GM21447 (cell line): ENCODE measurements around the gene TASP1.

Source experiments
- ATAC-seq: cut with Tn5 transposase; IDR thresholded peaks from one replicate; pipeline ENCODE4 v1.9.1; 2021; ENCODE audit not compliant: unreplicated experiment

Gene TASP1

DNA sequence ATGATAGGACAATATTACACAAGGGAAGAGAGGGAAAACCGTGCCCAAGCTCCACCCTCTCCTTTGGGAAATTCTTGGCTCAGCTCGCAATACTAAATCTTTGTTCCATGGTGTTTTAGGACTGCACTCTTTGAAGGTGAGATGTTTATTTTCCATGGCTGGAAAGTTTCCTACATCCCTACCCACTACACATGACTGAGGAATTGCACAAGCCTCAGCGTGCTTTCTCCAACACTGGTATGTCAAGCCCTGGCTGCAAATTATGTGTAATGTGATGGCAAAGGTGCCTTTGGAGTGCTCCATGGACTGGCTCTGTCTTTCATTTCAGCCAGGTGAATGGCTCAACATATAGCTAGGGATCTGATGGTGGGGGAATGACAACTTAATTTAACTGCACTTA is 283.3 kb downstream of the TASP1 start:
- no peak for ATAC-seq

DNA sequence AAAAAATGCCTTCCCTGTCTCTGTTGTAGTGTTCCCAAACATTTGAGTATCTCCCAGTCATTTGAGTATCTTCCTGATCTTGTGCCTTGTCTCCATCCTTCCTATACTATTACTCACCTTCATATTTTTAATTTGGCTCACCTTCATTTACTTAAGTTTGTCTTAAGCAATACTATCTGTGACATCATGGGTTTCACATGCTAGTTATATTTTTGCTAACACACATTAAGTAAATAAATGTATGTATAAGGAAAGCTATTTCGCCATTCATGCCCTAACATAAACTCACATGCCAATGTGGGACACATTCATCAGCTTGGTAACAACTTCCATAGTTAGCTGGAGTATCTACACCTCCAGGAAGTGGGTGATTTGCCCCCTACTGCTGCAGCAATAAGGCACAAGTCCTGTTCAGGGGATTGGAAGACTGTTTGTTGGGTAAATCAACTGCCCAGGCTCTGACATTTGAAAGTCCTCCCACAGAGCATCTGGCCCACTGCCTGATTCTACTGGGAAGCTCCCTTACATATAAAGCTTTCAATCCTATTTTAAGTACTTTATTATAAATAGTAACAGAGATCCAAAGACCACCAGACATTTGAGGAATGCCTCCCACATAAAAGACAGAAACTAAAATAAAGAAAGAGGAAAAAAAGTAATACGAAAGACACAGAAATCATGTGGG is 285.3 kb downstream of the TASP1 start:
- no peak for ATAC-seq

DNA sequence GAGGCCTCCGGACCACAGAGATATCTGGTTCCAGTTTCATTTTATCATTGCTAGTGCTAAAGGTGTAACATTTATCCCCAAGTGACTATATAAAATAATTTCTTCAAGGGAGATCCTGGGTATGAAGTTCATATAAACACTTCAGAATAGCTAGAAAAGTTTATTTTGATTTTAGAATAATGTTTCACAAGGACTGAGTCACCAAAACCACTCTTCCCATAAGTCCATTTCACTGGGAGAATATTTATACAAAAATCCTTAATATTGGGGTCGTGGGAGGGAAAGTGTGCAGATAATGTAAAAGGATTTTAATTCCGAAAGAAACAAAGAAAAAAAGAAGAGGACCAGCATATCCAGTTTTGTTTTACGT is 289.5 kb downstream of the TASP1 start:
- no peak for ATAC-seq

DNA sequence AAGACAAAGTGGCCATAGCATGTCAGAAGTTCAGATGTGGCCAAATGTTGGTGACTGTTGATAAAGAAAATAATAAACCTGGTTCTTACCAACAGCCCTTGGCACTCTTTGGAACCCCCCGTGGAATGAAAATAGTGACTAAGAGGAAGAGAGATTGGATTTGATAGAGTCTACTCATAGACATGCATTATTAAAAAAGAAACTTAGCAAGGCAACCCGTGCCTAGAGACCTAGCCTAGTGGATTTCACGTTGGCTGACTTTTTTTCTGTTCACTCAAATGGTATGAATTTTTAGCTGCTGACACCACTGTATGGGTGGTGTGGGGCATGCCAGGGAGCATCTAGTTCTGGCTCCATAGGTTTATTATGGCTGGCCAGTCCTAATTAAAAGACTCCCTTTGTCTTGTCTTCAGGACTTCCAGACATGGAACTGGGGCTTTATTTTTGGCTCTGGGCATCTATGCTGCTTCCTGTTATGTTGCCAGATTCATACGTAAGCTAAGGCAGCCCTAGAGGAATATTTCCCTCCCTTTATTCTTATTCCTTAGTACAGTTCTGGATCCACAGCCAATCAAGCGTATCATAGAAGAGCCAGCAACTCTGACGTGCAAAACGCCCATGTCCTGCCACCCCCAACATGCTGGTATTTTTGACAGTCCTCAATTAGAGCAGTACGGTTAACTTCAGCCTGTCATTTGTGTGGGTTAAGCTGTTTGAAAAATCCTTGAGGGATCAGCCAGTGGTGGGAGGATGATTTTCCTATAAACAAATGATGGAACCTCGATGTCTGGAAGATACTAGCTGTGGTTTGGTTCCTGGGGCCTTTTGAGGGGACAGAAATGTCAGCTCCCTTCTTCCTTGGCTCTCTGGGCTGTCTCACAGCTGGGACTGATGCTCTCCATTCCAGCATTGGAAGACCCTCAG is 290.2 kb downstream of the TASP1 start:
- ATAC-seq = no peak

DNA sequence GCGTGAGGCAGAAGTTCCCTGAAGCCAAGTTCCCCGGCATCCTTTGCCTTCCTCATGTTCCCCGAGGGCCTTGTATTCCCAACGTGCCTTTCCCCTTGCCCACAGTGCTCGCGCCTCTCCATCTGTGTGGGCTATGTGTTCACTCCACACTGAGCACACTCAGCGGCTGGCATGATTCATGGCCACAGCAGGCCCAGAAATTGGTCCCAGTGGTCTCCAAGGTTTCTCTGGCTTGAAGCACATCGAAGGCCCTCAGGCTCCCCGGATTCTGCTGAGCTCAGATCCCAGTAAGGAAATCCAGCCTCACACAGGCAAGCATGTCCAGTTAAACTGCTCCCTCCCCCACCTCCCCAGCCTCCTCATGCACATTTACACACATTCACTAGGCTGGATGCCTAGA is 294.1 kb downstream of the TASP1 start:
- ATAC-seq = no peak

DNA sequence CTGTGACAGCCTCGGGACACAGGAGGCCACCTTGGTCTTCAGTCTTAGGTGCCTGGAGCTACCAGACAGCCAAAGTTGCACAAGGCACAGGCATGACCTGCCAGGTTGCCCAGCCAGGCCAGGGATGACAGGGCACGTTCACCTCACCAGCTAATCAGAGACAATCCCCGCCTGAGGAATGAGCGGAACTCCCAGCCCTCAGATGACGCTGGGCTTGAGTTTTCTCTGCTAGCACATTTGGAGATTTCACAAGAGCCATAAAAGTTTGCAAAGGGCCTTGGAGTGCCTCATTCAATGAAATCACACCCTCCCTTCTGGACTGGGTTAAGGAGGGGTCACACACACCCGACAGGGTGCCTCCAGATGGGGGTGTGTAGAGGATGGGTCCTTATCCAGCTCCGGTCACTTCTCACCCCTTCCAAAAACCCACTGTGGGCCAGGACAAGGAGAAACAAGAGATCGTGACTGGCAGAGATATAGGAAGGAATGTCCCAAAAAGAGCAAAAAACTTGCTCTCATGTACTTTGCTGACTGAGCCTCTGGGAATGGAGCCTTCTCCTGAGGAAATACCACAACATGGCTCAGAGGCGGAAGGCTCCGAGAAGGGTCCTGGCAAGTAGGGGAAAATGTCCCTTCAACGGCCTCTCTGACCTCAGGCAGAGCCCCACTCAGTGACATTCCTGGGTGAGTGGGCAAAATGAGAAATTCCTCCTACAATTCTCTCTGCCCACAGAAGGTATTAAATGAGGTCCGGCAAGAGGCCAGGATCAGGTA is 296.1 kb downstream of the TASP1 start:
- ATAC-seq = no peak

DNA sequence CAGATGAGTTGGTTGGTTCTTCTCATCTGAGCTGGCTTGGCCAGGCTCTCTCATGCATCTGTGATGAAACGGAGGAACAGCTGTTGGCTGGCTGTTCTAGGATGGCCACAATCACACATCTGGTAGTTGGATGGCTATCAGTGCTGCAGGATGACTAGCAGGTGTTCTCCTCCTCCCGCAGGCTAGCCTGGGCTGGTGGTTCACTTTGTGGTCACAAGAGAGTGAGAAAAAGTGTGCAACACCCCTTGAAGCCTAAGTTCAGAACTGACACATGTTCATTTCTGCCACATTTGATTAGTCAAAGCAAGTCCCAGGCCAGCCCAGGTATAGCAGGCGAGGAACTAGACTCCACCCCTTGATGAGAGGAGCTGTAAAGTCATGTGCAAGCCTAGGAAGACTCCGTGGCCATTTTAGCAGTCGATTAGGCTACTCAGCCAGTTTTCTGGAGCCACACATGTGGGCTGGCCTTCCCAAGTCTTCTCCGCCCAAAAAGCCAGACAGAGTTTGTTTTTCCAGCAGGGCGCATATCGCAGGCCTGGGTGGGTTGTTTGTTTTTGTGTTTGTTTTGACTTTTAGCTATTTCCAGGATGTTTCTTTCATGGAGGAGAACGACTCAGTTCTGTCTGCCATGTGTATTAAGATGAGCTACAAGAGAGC is 296.9 kb downstream of the TASP1 start:
- no peak for ATAC-seq

DNA sequence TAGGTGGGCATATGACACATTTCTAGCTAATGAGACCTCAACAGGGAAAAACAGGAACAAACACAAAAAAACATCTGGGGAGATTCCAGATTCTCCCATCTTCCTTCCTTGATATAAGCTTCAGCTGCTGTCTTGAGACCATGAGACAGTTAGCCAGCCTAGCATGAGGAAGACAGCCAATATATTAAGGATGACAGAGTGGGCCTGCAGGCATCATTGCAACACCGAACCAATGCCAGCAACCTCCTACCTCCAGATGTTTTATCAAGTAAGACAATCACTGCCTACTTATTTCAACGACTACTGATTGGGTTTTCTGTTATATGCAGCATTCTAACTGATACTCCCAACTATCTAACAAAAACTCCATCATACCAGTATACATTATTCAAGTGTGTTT is 298.6 kb downstream of the TASP1 start:
- no peak for ATAC-seq
